ENCODE measurements around the gene SETD2. TPM values are rescaled to one million over a fixed set of nuclear protein-coding genes. Genes with fewer than 3 reads are reported as not detected.

Gene SETD2
- total and polyA plus RNA-seq, 9 of the 15 experiments (the other 6 are each of a cell fraction or from before 2014, with no cell fraction given), result 8.2 to 44.0 (median 33.6) TPM

DNA sequence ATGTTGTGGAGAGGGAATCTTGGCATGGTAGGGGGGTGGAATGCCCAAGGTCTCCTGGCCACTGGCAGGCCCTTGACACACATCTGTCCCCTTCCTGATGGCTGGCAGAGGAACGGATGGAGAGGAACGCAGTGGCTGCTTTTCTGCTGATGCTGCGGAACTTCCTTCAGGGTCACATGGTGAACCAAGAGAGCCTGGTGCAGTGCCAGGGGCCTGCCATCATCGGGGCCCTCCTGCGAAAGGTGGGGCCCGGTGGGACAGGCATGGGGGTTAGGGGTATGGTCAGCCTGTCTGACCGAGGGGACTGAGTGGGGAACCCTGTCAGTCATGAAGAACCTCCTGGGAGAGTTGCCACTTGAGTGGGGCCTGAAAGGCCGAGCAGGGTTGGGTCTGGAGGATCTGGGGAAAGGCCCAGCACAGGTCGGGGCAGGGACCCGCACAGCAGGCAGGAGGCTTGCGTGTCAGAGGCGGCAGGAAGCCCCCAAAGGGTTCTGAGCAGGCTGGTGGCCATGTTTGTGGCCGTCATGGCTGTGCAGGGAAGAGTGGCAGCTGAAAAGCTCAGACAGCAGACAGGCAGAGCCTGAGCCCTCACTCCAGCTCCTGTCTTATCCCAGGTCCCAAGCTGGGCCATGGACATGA is 166.3 kb downstream of the SETD2 start:
- H2AFZ ChIP-seq (ENCODE audit: low read depth, low read length), result no peak overlapping the region
- no peaks in the 10 kb centered on the region for H3K27me3 ChIP-seq (ENCODE audit: control insufficient read depth in 2 of 2, insufficient read depth in 2 of 2, low read length in 2 of 2)
- peaks cover 0 to 62% of the 10 kb centered on the region in 2 experiments; a peak in 2 of 5 replicates for H3K4me1 ChIP-seq (replicated peaks in 1 of 2; ENCODE audit: control insufficient read depth in 2 of 2, insufficient read depth in 2 of 2, low read length in 2 of 2)
- H3K27ac ChIP-seq (ENCODE audit: extremely low read depth, low read depth, low read length), result no peak overlapping the region
- peaks cover 8% of the 10 kb centered on the region; the same call in 1 of the 2 replicates for H4K20me1 ChIP-seq (replicated peaks; ENCODE audit: control insufficient read depth, insufficient read depth, low read length)
- DNase-seq (ENCODE audit: extremely low read depth in 1 of 4, low spot score in 3 of 4) (no peak), FAIRE-seq (peak; percentile 48), ATAC-seq (no peak)
- ChIA-PET POLR2A (interaction anchor here (0.6 to 2.9 kb wide), 9 partner anchors 9 to 730 kb away, joined by 3 to 16 read pairs (median 3); partner anchors contain the start of gene PTPN23), CTCF (ENCODE audit: low intra/inter-chr PET ratio) (interaction anchor here (0.7 to 3.8 kb wide), 4 partner anchors 46 to 130 kb away, joined by 3 to 33 read pairs (median 4); no protein-coding TSS in a partner anchor)
- intact Hi-C loops (cut with micrococcal nuclease) (loop anchor here (1.0 to 10.0 kb wide), 4 partner anchors 67 to 293 kb away; partner anchors contain the start of gene TMIE), in situ Hi-C loops (cut with MboI) (no loop called here)
- H3K9ac ChIP-seq (ENCODE audit: insufficient read depth in 1 of 2, low read depth in 2 of 2, low read length in 2 of 2), result peak overlapping the region in 1 of 2 experiments; percentile 63; a peak in 1 of 4 replicates
- no peaks in the 10 kb centered on the region for H3K9me1 ChIP-seq (ENCODE audit: control insufficient read depth, insufficient read depth, low read length)
- H3K4me3 ChIP-seq, result no peak overlapping the region
- peaks cover 98% of the 10 kb centered on the region for H3K36me3 ChIP-seq (ENCODE audit: control insufficient read depth, insufficient read depth, low read length)
- no peaks in the 10 kb centered on the region for H3K9me3 ChIP-seq (replicated peaks; ENCODE audit: control insufficient read depth, insufficient read depth, low read depth, low read length)
- WGBS (ENCODE audit: insufficient coverage, low coverage, missing lambda C conversion rate), result 88% methylated on average over 13 of the region's 13 CpGs
- H3K4me2 ChIP-seq (ENCODE audit: insufficient read depth, low read length), result no peak overlapping the region
- no peaks in the 10 kb centered on the region for H3K79me2 ChIP-seq (ENCODE audit: control insufficient read depth, insufficient read depth, low read length)
- no TSS peak for BruUV-seq (replicated peaks)
- TF ChIP-seq FUS (optimal IDR thresholded peaks at IDR 0.05; ENCODE audit: low read depth, low read length) (no peak), MAFK (IDR thresholded peaks at IDR 0.05; ENCODE audit: low read length) (0 out of 2 replicates have a peak, but pooled peaks have one; percentile 22), NFE2L1 (tag; IDR thresholded peaks at IDR 0.05; ENCODE audit: borderline replicate concordance, low read depth) (no peak), KLF6 (CRISPR knock-in tag; IDR thresholded peaks at IDR 0.05; ENCODE audit: borderline replicate concordance) (no peak), ZNF232 (CRISPR knock-in tag; IDR thresholded peaks at IDR 0.05) (no peak), MCM7 (IDR thresholded peaks at IDR 0.05) (no peak), SAP30 (IDR thresholded peaks at IDR 0.05; ENCODE audit: borderline replicate concordance, insufficient read depth, low read depth, low read length, poor library complexity, severe bottlenecking) (no peak), ZNF316 (IDR thresholded peaks at IDR 0.05) (peak; percentile 83), HDAC6 (IDR thresholded peaks at IDR 0.05; ENCODE audit: low read depth, low read length) (no peak), SNRNP70 (optimal IDR thresholded peaks at IDR 0.05; ENCODE audit: low read depth, low read length) (peak; percentile 26), MAFG (tag; conservative IDR thresholded peaks at IDR 0.05) (peak; percentile 44; the same call in 1 of the 2 replicates), ZNF695 (CRISPR knock-in tag; IDR thresholded peaks at IDR 0.05) (no peak), TGIF2 (CRISPR knock-in tag; IDR thresholded peaks at IDR 0.05) (no peak), CHD4 (IDR thresholded peaks at IDR 0.05; ENCODE audit: insufficient read depth, insufficient replicate concordance, low read depth, low read length, poor library complexity, severe bottlenecking) (no peak), DIDO1 (tag; IDR thresholded peaks at IDR 0.05; ENCODE audit: low read depth) (no peak), POLR2G (IDR thresholded peaks at IDR 0.05; ENCODE audit: low read depth, low read length) (peak; percentile 58; the same call in 1 of the 2 replicates), BCOR (IDR thresholded peaks at IDR 0.05) (no peak), ZNF354B (CRISPR knock-in tag; IDR thresholded peaks at IDR 0.05) (no peak), CC2D1A (IDR thresholded peaks at IDR 0.05) (no peak), RBM39 (optimal IDR thresholded peaks at IDR 0.05; ENCODE audit: low read depth, low read length) (no peak)
- TF ChIP-seq, protein P1, sequence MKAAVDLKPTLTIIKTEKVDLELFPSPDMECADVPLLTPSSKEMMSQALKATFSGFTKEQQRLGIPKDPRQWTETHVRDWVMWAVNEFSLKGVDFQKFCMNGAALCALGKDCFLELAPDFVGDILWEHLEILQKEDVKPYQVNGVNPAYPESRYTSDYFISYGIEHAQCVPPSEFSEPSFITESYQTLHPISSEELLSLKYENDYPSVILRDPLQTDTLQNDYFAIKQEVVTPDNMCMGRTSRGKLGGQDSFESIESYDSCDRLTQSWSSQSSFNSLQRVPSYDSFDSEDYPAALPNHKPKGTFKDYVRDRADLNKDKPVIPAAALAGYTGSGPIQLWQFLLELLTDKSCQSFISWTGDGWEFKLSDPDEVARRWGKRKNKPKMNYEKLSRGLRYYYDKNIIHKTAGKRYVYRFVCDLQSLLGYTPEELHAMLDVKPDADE (conservative IDR thresholded peaks at IDR 0.05; ENCODE audit: control insufficient read depth, low read depth, low read length), result no peak
- TF ChIP-seq, protein P2, sequence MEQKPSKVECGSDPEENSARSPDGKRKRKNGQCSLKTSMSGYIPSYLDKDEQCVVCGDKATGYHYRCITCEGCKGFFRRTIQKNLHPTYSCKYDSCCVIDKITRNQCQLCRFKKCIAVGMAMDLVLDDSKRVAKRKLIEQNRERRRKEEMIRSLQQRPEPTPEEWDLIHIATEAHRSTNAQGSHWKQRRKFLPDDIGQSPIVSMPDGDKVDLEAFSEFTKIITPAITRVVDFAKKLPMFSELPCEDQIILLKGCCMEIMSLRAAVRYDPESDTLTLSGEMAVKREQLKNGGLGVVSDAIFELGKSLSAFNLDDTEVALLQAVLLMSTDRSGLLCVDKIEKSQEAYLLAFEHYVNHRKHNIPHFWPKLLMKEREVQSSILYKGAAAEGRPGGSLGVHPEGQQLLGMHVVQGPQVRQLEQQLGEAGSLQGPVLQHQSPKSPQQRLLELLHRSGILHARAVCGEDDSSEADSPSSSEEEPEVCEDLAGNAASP (IDR thresholded peaks at IDR 0.05), result no peak
